ENCODE results near the gene YPEL3.
"Not testable (repeated sequence)": the region's sequence is repeated elsewhere in the genome, so short reads cannot be mapped to it uniquely, and the experiment has no call there.

Gene YPEL3

DNA sequence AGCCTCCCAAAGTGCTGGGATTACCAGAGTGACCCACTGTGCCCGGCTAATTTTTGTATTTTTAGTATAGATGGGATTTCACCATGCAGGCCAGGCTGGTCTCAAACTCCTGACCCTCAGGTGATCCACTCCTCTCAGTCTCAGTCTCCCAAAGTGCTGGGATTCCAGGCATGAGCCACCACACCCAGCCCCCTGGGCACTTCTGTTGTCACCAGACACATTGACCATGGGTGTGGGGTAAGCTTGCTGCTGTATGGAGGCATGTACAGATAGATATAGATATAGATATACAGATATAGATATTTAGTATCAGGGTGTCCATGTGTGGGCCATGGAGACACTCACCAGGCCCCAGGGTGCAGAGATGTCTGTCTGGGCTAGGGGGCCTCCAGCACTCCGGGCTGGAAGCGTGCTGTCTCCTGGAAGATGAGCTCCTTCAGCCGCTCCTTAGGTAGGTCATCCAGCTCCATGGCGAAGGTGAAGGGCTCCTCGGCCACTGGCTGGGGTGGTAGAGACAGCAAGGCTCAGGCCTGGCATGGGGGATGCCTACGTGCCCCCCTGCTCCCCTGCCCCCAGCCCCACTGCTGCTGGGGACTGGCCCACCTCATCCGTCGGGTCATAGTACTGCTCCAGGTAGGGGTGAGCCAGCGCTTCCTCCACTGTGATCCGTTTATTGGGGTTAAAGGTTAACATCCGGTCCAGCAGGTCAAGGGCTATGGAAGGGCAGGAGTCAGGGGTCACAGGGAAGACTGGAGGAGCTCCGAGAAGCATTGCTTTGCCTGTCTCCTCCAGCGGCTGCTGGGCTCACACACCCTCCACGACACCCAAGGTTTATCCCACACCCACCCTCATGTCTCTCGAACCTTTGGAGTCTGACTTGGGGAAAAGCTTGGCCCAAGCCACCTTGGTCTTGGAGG is 20.5 kb upstream of the YPEL3 start:
- FAIRE-seq, result no peak

DNA sequence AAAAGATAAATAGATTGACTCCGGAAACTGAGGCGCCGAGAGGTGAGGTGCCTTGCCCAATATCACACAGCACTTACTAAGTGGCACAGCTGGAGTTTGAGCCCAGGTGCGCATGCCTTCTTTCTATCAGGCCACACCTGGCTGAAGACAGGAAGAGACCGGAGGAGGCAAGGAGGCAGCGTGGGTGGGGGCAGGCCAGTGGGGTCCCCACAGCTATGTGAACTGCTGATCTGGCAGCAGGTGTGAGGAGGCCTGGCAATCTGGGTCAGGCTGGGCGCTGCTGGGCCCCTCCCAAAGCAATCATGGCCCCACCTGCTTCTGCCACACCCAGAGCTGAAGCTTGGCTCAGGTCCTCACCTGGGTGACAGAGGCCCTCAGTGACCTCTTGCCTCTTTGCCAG is 19.2 kb upstream of the YPEL3 start:
- no peak for FAIRE-seq

DNA sequence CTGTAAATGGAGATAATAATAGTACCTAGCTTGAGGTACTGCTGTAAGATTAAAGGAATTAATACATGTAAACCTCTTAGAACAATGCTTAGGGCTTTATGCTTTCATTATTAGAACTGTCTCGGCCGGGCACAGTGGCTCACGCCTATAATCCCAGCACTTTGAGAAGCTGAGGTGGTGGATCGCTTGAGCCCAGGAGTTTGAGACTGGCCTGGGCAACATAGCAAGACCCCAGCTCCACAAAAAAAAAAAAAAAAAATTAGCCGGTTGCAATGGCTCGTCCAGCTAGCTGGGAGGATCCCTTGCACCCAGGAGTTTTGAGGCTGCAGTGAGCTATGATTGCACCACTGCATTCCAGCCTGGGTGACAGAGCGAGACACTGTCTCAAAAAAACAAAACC is 18.8 kb upstream of the YPEL3 start:
- FAIRE-seq, result not testable (repeated sequence)

DNA sequence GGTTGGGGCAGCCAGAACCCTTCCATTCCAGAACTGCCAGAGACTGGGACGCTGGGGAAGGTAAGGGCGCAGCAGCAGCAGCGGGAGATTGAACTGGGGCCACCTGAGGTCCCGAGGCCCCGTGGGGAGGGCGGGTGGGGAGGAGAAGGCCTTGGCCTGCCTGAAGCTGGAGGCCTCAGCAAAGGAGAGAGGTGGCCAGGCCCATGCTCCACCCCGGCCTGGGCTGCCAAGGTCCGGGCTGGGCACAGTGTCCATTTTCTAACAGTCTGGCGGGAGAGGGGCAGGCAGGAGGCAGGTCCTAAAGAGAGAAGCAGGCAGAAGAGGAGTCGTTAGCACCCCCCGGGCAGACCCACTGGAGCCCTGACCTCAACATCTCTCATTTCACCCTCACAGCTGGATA is 18.4 kb upstream of the YPEL3 start:
- FAIRE-seq, result no peak

DNA sequence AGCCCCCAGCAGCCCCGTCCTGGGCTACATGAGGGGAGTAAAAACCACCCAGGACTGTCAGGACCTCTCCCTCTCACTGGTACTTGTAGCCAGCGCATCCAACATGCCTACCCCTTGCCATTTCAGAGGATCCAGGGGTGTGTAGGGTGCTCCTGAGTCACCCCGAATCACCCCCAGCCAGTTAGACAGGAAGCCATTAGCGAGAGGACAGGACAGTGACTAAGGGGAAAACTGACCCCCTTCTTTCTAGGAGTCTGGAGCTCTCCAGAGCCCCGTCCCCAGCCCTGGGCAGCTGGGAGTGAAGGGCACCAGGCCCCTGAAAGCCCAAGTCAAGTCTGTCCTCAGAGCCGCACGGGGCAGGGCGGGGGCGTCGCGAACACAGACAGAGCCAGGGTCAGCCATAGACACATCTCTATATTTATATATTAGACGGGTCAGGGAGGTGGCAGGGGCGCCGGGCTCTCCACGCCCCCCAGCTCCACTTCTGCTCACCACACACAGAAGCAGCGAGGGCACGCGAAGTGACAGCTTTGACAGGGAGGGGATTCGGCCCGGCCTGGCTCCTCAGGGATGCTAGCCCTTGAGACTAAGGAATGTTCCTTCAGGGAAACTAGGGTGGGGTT is 17.8 kb upstream of the YPEL3 start:
- FAIRE-seq, result no peak

DNA sequence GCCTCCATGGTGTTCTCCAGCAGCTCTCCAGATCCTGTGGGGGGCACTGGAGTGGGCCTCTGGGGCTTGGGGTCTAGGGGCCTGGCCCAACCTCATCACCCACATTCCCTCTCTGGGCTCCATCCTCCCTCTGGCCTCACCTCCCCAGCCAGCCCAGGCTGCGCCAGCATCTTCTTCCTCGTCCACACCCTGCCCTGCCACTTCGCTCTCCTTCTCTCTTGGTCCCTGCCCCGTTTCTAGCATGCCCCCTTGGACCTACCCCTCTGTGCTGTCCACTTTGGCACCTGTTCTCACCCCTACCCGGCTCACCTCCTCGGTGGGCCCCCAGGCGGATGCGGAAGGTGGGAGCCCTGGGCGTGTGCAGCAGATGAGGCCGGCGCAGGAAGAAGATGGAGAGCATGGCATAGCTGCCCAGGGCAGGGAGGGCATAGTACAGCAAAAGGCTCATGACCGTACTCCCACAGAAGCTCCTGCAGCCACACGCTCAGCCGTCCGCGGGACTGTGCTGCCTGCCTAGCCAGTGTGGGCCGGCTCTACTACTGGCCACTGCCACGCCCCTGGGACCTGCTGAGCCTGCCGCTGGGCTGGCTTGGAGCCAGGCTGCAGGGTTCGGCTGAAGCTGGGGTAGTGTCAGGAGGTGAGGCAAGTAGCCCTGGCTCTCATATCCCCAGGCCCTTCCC is 17.2 kb upstream of the YPEL3 start, which contains the start of gene GDPD3:
Gene GDPD3, minus strand, starts transcription at position 507 of the 680 bp plus-strand sequence. Its CDS starts 59 bp downstream, at position 448.
- no peak for FAIRE-seq

DNA sequence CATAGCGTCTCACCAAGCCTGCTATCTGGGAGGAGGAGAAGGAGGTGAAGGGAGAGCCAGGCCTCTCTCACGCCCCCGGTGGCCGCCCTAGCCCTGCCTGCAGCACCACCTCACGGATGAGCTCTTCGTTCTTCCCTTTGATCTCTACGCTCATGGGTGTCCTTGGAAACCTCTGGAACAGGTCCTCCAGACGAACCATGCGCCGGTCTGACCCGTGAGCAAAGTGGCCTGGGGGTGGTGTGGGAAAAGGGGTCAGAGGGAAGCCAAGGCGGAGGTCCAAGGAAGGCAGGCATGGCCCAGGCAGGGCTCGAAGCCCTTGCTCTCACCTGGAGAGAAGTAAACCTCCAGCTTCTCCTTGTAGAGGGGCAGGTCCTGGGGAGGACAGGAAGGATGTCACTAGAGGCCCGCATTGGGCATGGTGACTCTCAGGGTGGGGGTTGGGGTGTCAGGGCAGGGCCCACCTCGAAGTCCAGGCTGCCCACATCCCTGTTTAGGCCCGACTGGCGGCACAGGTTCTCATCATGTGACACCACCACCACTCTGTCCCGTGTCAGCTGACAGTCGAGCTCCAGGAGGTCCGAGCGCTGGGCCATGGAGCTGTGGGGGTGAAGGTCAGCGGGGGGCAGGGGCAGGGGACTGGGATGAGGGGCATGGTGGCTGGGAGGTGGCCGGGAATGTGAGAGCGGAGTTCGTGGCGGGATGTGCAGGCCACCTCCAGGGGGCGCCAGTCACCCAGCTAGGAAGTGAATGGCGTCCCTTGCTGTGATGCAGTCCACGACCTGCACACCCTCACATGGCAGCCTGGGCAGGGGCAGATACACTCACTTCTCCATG is 16.4 kb upstream of the YPEL3 start:
- no peak for FAIRE-seq

DNA sequence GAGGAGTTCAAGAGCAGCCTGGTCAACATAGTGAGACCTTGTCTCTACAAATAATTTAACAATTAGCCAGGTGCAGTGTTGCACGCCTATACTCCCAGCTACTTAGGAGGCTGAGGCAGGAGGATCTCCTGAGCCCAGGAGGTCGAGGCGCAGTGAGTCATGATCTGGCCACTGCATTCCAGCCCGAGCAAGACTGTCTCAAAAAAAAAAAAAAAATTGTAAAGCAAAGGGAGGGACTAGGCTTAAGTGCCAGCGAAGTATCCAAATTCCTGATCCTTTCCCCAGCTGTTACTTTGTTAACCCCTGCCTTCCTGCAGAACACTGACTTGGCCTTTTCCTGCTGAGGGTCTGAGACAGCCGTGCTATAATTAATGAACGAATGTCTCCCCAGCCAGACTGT is 14.6 kb upstream of the YPEL3 start:
- no peak for FAIRE-seq

DNA sequence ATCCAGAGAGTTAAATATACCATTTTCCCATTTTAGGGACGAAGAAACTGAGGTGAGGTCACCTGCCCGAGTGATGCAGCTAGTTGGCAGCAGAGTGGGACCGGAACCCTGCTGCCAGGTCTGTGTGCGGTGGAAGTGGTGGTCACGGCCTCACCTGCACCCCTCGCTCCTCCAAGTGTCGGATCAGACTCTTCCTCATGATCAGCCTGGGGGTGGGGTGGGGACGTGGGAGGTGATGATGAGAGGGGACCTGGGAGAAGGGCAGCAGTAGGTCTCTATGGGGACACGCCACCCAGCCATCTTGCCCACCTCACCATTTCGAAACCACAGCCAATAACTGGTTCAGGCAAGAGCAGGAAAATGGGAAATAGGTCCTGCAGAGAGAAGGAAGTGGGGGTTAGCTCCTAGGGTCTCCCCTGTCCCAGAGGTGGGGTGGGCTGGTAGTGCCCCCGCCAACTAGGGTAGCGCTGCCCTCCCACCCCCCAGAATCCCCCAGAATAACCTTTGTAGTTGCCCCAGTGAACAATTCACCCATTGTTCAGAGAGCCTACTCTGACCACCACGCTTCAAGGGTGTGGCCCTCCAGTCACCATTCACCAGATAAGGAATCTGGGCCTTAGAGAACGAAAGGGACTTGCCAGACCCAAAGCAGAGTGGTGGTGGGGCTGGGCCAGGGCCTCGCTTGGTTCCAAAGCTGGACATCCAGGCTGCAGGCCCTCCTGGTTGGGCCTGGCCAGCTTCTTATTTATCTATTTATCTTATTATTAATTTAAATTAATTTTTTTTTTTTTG is 12.2 kb upstream of the YPEL3 start:
- FAIRE-seq, result no peak

DNA sequence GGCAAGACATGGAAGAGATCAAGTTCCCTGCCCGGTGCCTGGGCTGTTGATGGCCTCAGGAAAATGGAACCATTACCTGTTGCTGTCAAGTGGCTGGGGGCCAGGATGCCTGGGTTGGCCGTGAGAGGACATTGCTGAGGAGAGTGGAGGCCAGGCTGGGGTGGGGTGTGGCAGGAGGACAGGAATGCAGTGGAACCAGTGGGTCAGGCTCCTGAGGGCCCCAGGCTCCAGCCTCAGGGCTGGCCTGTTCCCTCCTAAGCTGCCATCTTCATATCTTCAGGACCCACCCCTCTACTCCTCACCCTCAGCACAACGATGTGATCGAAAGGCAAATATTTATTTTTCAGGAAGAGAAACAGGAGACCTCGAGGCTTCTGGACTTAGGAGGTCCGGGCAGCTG is 8.5 kb upstream of the YPEL3 start:
- no peak for FAIRE-seq

DNA sequence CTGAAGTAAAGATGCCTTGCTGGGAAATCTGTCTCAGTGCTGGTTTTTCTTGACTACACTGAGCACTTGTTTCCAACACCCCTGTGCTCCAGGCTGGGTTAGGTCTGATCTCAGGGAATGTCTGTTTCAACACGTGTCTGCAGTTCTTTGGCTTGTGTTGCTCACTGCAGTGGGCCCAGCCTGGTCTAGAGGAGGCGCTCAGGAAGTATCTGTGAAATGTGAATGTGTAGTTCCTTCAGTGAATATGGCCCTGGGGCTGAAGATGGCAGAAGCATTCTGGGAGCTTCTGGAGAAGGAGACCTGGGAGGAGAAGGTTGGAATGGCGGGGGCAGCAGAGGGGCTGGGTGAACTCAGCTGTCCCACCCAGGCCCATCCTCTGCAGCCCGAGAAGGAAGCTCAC is 8.1 kb upstream of the YPEL3 start:
- no peak for FAIRE-seq

DNA sequence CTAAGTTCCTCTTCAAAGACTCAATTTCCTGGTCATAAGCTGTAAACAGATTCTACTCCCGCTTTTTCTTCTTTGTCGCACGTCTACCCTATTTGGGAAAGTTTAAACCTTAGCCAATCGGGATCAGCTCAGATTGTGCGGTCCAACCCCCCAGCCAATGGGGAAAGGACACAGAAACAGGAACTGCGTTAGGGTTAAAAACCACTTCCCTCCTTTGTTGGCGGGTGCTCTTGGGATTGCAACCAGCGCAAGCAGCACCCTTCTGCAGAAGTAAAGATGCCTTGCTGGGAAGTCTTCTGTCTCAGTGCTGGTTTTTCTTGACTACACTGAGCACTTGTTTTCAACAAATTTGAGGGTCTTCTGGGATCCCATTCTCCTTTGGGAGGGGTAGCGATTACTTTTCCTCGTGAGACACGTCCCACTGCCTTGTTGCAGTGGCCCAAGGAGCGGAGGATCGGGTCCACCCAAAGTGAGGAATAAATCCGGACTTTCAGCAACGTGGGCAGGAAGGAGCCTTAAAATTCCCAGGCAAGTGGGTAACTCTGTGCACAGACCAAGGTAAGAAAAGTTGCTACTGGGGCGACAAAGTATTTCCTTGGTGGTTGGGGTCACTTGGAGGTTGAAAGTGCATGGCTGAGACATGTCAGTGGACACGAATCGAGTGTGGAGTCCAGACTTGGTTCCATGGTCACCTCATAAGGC is 1.0 kb upstream of the YPEL3 start:
- no peak for FAIRE-seq

DNA sequence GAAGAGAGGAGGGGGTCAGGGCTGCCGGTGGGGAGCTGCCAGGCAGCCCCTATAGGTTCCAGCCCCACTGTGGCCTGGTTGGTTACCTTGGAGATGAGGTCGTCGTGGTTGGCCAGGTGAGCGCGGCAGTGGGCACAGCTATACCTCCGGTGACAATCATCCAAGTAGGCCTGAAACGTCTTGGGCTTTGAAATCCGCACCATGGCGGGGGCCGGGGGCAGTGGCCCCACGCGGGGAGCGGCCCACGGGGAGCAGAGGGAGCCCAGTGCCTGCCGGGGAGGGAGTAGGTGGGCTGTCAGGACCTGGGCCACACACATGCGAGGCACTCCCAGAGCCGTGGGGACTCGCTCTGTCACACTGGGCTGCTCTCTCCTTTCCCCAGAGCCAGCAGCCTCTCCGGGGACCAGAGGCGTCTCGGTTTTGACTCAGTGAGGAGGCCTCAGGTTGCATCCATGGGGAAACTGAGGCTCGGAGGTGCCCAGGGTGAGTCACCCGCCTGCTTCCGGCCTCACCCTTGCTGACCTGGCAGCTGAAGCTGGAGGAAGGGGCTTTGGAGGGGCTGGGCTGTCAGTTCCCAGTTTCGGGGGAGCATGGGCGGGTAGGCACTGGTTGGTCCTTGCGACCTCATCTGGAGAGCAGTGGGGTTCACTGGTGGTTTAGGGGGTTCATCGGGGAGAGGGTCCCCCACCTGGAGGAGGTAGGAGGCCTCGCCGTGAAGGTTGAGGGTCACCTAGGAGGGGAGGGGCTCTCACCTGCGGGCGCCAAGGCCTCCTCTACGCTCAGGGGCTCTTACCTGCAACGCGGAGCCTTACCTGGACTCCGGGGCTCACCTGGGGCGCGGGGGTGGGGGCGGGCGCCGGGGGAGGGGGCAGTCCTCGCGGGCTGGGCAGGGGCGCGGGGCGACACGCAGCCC is 591 bp downstream of the YPEL3 start:
- FAIRE-seq, result no peak

DNA sequence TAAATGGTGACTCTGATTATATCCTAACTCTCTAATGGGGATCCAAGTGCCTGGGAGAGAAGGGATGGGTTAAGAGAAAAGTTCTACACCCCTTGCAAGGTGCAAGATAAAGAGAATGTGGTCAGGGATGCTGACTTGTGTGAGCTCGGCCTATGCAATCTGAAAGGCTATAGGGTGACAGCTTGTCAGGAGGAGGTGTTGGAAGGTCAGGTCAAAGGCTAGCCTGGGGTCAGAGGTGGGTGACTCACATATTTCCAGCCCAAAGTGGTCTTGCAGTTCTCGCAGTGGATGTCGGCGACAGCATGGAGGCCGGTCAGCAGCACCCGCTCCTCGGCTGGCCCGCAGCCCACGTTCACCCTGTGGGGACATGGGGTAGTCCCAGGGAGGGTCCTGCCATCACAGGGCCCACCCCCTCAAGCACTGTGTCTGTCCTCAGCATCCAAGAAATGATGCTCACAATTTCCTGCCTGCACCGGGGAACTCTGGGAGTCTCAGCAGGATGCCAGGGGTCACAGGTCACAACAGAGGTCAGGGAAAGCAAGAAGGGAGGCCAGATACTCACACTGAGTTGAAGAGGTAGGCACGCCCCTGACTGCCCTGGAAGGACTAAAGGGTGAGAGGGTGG is 1.4 kb downstream of the YPEL3 start:
- FAIRE-seq, result no peak

DNA sequence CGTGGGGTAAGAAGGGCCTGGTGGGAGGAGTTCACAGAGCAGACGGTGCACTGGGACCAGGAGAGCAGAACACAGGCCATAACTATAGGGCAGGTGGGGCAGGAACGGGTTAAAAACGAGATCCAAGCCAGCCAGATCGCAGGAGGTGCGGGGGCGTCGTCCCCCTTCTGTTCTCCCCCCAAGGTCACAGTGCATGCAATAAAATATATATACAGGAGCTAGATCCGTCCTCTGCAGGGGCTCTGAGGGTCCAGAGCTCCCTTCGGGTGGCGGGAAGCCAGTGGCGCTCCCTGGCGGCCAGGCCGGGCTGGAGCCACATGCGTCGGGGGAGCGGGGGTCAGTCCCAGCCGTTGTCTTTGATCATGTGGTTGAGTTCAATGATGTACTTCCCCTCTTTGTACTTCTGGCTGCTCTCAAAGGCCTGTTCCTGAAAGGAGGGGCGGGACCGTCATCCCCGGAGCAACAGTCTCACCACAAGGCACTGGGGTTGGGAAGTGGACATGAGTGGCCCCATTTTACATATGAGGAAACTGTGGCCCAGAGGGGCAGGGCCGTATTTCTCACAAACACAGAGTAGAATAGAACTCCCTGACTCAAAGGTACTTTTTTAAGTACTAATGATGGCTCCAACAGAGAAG is 3.5 kb downstream of the YPEL3 start:
- FAIRE-seq, result no peak

DNA sequence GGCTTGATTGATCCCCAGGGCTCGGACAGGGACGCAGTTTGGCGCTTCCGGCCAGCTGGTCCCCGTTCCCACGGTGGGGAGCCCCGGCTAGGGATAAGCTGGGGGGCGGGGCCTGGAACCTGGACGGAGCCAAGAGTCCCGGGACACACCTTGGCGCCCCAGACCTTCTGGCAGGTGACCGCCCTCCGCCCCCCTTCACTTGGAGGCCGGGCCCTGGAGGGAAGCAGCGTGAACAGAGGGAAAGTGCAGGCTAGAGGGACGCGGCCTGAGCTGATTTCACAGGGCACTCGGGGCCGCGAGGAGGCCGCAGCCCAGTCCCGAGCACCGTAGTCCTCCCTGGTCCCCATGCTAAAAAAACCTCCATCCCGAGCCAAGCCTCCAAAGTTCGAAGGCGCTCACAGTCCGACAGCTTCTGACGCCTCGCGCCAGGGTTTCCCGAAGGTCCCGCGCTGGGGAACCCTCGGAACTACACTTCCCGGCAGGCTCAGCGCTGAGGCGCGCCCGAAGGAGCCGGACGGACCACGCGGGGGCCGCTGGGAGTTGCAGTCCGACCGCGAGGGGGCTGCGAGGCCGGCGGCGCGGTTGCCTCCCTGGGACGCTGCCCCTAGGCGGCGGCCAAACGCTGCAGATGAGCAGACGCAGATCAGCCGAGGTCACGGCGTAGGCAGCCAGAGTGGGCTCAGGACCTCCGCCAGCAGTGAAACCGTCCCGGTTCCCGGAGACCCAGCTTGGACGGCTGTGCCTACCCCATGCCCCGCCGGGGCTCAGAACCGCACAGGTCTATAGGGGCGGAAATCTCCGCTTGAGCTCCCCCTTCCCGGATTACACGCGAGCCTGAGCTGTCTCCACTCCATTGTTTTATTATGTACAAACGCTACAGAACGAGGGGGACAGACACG is 4.3 kb downstream of the YPEL3 start, which contains the start of gene TBX6:
Gene TBX6, minus strand, starts transcription at position 451 of the 899 bp plus-strand sequence. CDS start 731 bp downstream, outside the sequence.
- FAIRE-seq, result no peak

DNA sequence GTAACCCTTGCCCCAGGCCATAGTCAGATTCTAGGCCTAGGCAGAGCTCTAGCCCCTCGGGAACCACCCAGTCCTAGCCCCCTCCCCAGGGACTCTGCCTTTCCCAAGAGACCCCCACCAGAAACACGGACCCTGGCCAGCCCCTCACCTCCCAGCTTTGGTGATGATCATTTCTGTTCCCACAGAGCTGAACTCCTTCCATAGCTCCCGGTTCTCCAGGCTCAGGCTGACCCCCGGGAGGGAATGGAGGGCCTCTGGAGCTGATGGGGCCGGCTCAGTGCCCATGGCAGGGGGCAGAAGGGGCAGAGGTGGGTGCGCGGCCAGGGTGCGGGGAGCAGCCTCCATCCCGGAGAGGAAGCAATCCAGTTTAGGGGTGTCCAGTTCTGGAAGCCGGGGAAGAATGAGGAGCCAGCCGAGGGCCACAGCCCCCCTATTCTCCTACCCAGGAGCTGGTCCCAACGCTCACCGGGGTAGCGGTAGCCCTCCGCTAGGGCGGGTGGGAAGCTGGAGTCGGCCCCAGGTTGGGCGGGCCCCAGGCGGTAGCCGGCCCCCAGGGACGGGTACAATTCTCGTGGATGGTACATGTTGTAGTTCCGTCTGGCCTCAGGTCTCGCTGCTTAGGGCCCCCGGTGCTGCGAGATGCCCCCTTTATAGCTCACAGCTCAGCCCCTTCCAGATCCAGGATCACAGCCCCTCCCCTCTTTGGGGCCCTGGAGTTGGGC is 5.2 kb downstream of the YPEL3 start:
- no peak for FAIRE-seq
